ENCODE results near the gene NR2E1.

NR2E1 gene

GRCh38 chr6:108187519-108187918 lies 21.7 kb downstream of the NR2E1 start:
- no peaks in the 10 kb centered on the region for H3K9me3 ChIP-seq (ENCODE audit: control insufficient read depth, low read length)
- H3K4ac ChIP-seq (ENCODE audit: low read depth in 1 of 2, low read length in 2 of 2): no peak overlapping the region
- no peak overlapping the region for H3K4me3 ChIP-seq (ENCODE audit: insufficient read depth in 1 of 2, low read depth in 1 of 2, low read length in 2 of 2)
- no peak overlapping the region for H2BK12ac ChIP-seq (ENCODE audit: low read length in 2 of 2)
- H2BK120ac ChIP-seq (ENCODE audit: low read depth, low read length): no peak overlapping the region
- no peaks in the 10 kb centered on the region for H3K36me3 ChIP-seq (ENCODE audit: control insufficient read depth in 1 of 2, insufficient read depth in 2 of 2, low read depth in 1 of 2, low read length in 2 of 2)
- no peak for DNase-seq
- 90% methylated on average over 6 of the region's 9 CpGs for WGBS
- no peak overlapping the region for H3K23ac ChIP-seq (ENCODE audit: low read length in 2 of 2)
- no peak overlapping the region for H2BK5ac ChIP-seq (ENCODE audit: low read depth, low read length, poor library complexity, severe bottlenecking)
- no peak overlapping the region for H3K4me2 ChIP-seq (ENCODE audit: low read length, poor library complexity, severe bottlenecking)
- H2AK5ac ChIP-seq (ENCODE audit: low read length, severe bottlenecking): no peak overlapping the region
- H3K27me3 ChIP-seq (ENCODE audit: control insufficient read depth in 1 of 2, insufficient read depth in 1 of 2, low read length in 2 of 2): peaks cover 38 to 50% of the 10 kb centered on the region in 2 experiments
- H4K8ac ChIP-seq (ENCODE audit: low read length): no peak overlapping the region
- no peak overlapping the region for H3K9ac ChIP-seq (ENCODE audit: low read length)
- no peak overlapping the region for H2BK15ac ChIP-seq (ENCODE audit: low read depth, poor library complexity, severe bottlenecking)
- H3K14ac ChIP-seq (ENCODE audit: low read length in 2 of 2): no peak overlapping the region
- no peak overlapping the region for H3K27ac ChIP-seq (ENCODE audit: low read length, poor library complexity, severe bottlenecking)
- H2AFZ ChIP-seq (ENCODE audit: low read depth, low read length): no peak overlapping the region
- H3K18ac ChIP-seq (ENCODE audit: low read depth in 1 of 2, low read length in 2 of 2): no peak overlapping the region
- peak overlapping the region; percentile 8 for H4K91ac ChIP-seq (ENCODE audit: low read length)
- no peaks in the 10 kb centered on the region for H3K79me1 ChIP-seq (replicated peaks; ENCODE audit: low read length, poor library complexity, severe bottlenecking)
- no peaks in the 10 kb centered on the region for H3K4me1 ChIP-seq (ENCODE audit: control insufficient read depth, insufficient read depth, low read depth, low read length)

GRCh38 chr6:108193131-108193530 lies 27.3 kb downstream of the NR2E1 start:
- Histone ChIP-seq H2BK12ac (ENCODE audit: low read length in 2 of 2) (no peak overlapping the region), H3K4me2 (ENCODE audit: low read length, poor library complexity, severe bottlenecking) (no peak overlapping the region), H3K18ac (ENCODE audit: low read depth in 1 of 2, low read length in 2 of 2) (no peak overlapping the region), H3K14ac (ENCODE audit: low read length in 2 of 2) (no peak overlapping the region), H3K36me3 (ENCODE audit: control insufficient read depth in 1 of 2, insufficient read depth in 2 of 2, low read depth in 1 of 2, low read length in 2 of 2) (no peaks in the 10 kb centered on the region), H2BK120ac (ENCODE audit: low read depth, low read length) (no peak overlapping the region), H2AFZ (ENCODE audit: low read depth, low read length) (no peak overlapping the region), H2AK5ac (ENCODE audit: low read length, severe bottlenecking) (no peak overlapping the region), H3K9ac (ENCODE audit: low read length) (no peak overlapping the region), H3K27me3 (ENCODE audit: control insufficient read depth in 1 of 2, insufficient read depth in 1 of 2, low read length in 2 of 2) (peaks cover 16 to 19% of the 10 kb centered on the region in 2 experiments), H3K9me3 (ENCODE audit: control insufficient read depth, low read length) (no peaks in the 10 kb centered on the region), H4K91ac (ENCODE audit: low read length) (no peak overlapping the region), H2BK5ac (ENCODE audit: low read depth, low read length, poor library complexity, severe bottlenecking) (no peak overlapping the region), H4K8ac (ENCODE audit: low read length) (no peak overlapping the region), H3K27ac (ENCODE audit: low read length, poor library complexity, severe bottlenecking) (no peak overlapping the region), H3K79me1 (replicated peaks; ENCODE audit: low read length, poor library complexity, severe bottlenecking) (no peaks in the 10 kb centered on the region), H2BK15ac (ENCODE audit: low read depth, poor library complexity, severe bottlenecking) (no peak overlapping the region), H3K4ac (ENCODE audit: low read depth in 1 of 2, low read length in 2 of 2) (no peak overlapping the region), H3K4me3 (ENCODE audit: insufficient read depth in 1 of 2, low read depth in 1 of 2, low read length in 2 of 2) (no peak overlapping the region), H3K4me1 (ENCODE audit: control insufficient read depth, insufficient read depth, low read depth, low read length) (no peaks in the 10 kb centered on the region), H3K23ac (ENCODE audit: low read length in 2 of 2) (no peak overlapping the region)
- DNase-seq: no peak
- WGBS: 96% methylated on average over 1 of the region's 1 CpG

GRCh38 chr6:108193835-108194234 lies 28.0 kb downstream of the NR2E1 start:
- peaks cover 14 to 19% of the 10 kb centered on the region in 2 experiments for H3K27me3 ChIP-seq (ENCODE audit: control insufficient read depth in 1 of 2, insufficient read depth in 1 of 2, low read length in 2 of 2)
- no peak overlapping the region for H4K91ac ChIP-seq (ENCODE audit: low read length)
- H3K4me2 ChIP-seq (ENCODE audit: low read length, poor library complexity, severe bottlenecking): no peak overlapping the region
- no peak overlapping the region for H3K18ac ChIP-seq (ENCODE audit: low read depth in 1 of 2, low read length in 2 of 2)
- no peak overlapping the region for H3K14ac ChIP-seq (ENCODE audit: low read length in 2 of 2)
- no peak overlapping the region for H3K23ac ChIP-seq (ENCODE audit: low read length in 2 of 2)
- no peak overlapping the region for H3K9ac ChIP-seq (ENCODE audit: low read length)
- no peak overlapping the region for H3K4ac ChIP-seq (ENCODE audit: low read depth in 1 of 2, low read length in 2 of 2)
- H2AK5ac ChIP-seq (ENCODE audit: low read length, severe bottlenecking): no peak overlapping the region
- H2BK15ac ChIP-seq (ENCODE audit: low read depth, poor library complexity, severe bottlenecking): no peak overlapping the region
- no peak overlapping the region for H3K4me3 ChIP-seq (ENCODE audit: insufficient read depth in 1 of 2, low read depth in 1 of 2, low read length in 2 of 2)
- no peak overlapping the region for H3K27ac ChIP-seq (ENCODE audit: low read length, poor library complexity, severe bottlenecking)
- no peaks in the 10 kb centered on the region for H3K36me3 ChIP-seq (ENCODE audit: control insufficient read depth in 1 of 2, insufficient read depth in 2 of 2, low read depth in 1 of 2, low read length in 2 of 2)
- 100% methylated on average over 1 of the region's 1 CpG for WGBS
- no peak overlapping the region for H2BK120ac ChIP-seq (ENCODE audit: low read depth, low read length)
- no peak overlapping the region for H2AFZ ChIP-seq (ENCODE audit: low read depth, low read length)
- no peaks in the 10 kb centered on the region for H3K9me3 ChIP-seq (ENCODE audit: control insufficient read depth, low read length)
- H4K8ac ChIP-seq (ENCODE audit: low read length): no peak overlapping the region
- no peaks in the 10 kb centered on the region for H3K4me1 ChIP-seq (ENCODE audit: control insufficient read depth, insufficient read depth, low read depth, low read length)
- no peak overlapping the region for H2BK12ac ChIP-seq (ENCODE audit: low read length in 2 of 2)
- no peak for DNase-seq
- H2BK5ac ChIP-seq (ENCODE audit: low read depth, low read length, poor library complexity, severe bottlenecking): no peak overlapping the region
- H3K79me1 ChIP-seq (replicated peaks; ENCODE audit: low read length, poor library complexity, severe bottlenecking): no peaks in the 10 kb centered on the region

- Histone ChIP-seq H3K27me3 (ENCODE audit: control insufficient read depth in 1 of 2, insufficient read depth in 1 of 2, low read length in 2 of 2) (peaks cover 9 to 18% of the 10 kb centered on the region in 2 experiments), H3K23ac (ENCODE audit: low read length in 2 of 2) (no peak overlapping the region), H3K27ac (ENCODE audit: low read length, poor library complexity, severe bottlenecking) (no peak overlapping the region), H2BK12ac (ENCODE audit: low read length in 2 of 2) (no peak overlapping the region), H2AK5ac (ENCODE audit: low read length, severe bottlenecking) (no peak overlapping the region), H3K79me1 (replicated peaks; ENCODE audit: low read length, poor library complexity, severe bottlenecking) (no peaks in the 10 kb centered on the region), H4K8ac (ENCODE audit: low read length) (no peak overlapping the region), H4K91ac (ENCODE audit: low read length) (no peak overlapping the region), H3K14ac (ENCODE audit: low read length in 2 of 2) (no peak overlapping the region), H2BK15ac (ENCODE audit: low read depth, poor library complexity, severe bottlenecking) (no peak overlapping the region), H3K4me1 (ENCODE audit: control insufficient read depth, insufficient read depth, low read depth, low read length) (no peaks in the 10 kb centered on the region), H3K9ac (ENCODE audit: low read length) (no peak overlapping the region), H3K9me3 (ENCODE audit: control insufficient read depth, low read length) (no peaks in the 10 kb centered on the region), H3K36me3 (ENCODE audit: control insufficient read depth in 1 of 2, insufficient read depth in 2 of 2, low read depth in 1 of 2, low read length in 2 of 2) (no peaks in the 10 kb centered on the region), H3K4me3 (ENCODE audit: insufficient read depth in 1 of 2, low read depth in 1 of 2, low read length in 2 of 2) (no peak overlapping the region), H2AFZ (ENCODE audit: low read depth, low read length) (no peak overlapping the region), H3K18ac (ENCODE audit: low read depth in 1 of 2, low read length in 2 of 2) (no peak overlapping the region), H3K4ac (ENCODE audit: low read depth in 1 of 2, low read length in 2 of 2) (no peak overlapping the region), H2BK5ac (ENCODE audit: low read depth, low read length, poor library complexity, severe bottlenecking) (no peak overlapping the region), H2BK120ac (ENCODE audit: low read depth, low read length) (no peak overlapping the region), H3K4me2 (ENCODE audit: low read length, poor library complexity, severe bottlenecking) (no peak overlapping the region)
- DNase-seq: no peak
- 91% methylated on average over 8 of the region's 8 CpGs for WGBS
Measured at GRCh38 chr6:108194503-108194902, 28.7 kb downstream of the NR2E1 start.

Measured in mesenchymal stem cell (in vitro differentiated cells and primary cell).